Osteoblast (primary cell): Measurements from ENCODE around the gene ITCH. TPM values are rescaled to one million over a fixed set of nuclear protein-coding genes. Genes with fewer than 3 reads are reported as not detected.

Source experiments
- DNase-seq: peaks from one replicate; pipeline ENCODE4 v3.0.0; 2011; ENCODE audit warnings: low spot score, mixed read lengths; ENCODE audit not compliant: insufficient read length; ENCODE audit errors: missing footprints
- H2AFZ ChIP-seq: 2 replicates; pipeline ENCODE4 v1.6.0; 2011; ENCODE audit warnings: mild to moderate bottlenecking, low read length
- H3K27ac ChIP-seq: 2 replicates; pipeline ENCODE4 v1.5.1; 2011; ENCODE audit warnings: mild to moderate bottlenecking, low read depth, low read length, moderate library complexity
- H3K27me3 ChIP-seq: 2 replicates; pipeline ENCODE4 v1.6.0; 2012; ENCODE audit warnings: mild to moderate bottlenecking, control low read depth, inconsistent platforms, low read length, moderate library complexity; ENCODE audit not compliant: insufficient read depth
- H3K36me3 ChIP-seq: 2 replicates; pipeline ENCODE4 v1.5.1; 2011; ENCODE audit warnings: mild to moderate bottlenecking, low read length, control low read depth, moderate library complexity; ENCODE audit not compliant: insufficient read depth
- H3K4me1 ChIP-seq: 2 replicates; pipeline ENCODE4 v1.5.1; 2011; ENCODE audit warnings: mild to moderate bottlenecking, low read length, control low read depth, moderate library complexity; ENCODE audit not compliant: insufficient read depth
- H3K4me2 ChIP-seq: 2 replicates; pipeline ENCODE4 v1.6.0; 2011; ENCODE audit warnings: mild to moderate bottlenecking, low read length; ENCODE audit not compliant: insufficient read depth
- H3K4me3 ChIP-seq: fragments of 200-600 bp; sonication (generic); 3 replicates; pipeline ENCODE4 v1.5.1; 2012; ENCODE audit warnings: mild to moderate bottlenecking, low read length, inconsistent platforms; ENCODE audit not compliant: insufficient read depth
- H3K79me2 ChIP-seq: 2 replicates; pipeline ENCODE4 v1.6.0; 2012; ENCODE audit warnings: mild to moderate bottlenecking, low read length, control low read depth, inconsistent platforms; ENCODE audit not compliant: insufficient read depth
- H3K9me3 ChIP-seq: 2 replicates; pipeline ENCODE4 v1.5.1; 2011; ENCODE audit warnings: low read depth, low read length, control low read depth
- H4K20me1 ChIP-seq: 2 replicates; pipeline ENCODE4 v1.6.0; 2012; ENCODE audit warnings: mild to moderate bottlenecking, low read length, control low read depth; ENCODE audit not compliant: insufficient read depth
- CTCF ChIP-seq: IDR thresholded peaks from 2 replicates; pipeline ENCODE4 v1.5.1; 2011; ENCODE audit warnings: mild to moderate bottlenecking, low read depth, low read length, moderate library complexity; ENCODE audit errors: extremely low read depth
- total RNA-seq: library from RNA; depleted of rRNA; stranded (reverse); fragments of >200 nt; gene quantifications from 2 replicates; pipeline ENCODE4 v1.2.3, GENCODE V29; 2012

ITCH gene
- total RNA-seq, 1 donor = 79.3 TPM

- Histone ChIP-seq H3K4me3 (no peak overlapping the region), H3K79me2 (peaks cover 72% of the 10 kb centered on the region), H3K36me3 (peaks cover 73% of the 10 kb centered on the region), H3K4me1 (peaks cover 19% of the 10 kb centered on the region), H2AFZ (no peak overlapping the region), H3K27ac (no peak overlapping the region), H3K27me3 (no peaks in the 10 kb centered on the region), H4K20me1 (peaks cover 57% of the 10 kb centered on the region), H3K4me2 (no peak overlapping the region), H3K9me3 (no peaks in the 10 kb centered on the region)
- TF ChIP-seq CTCF = no peak
- DNase-seq = no peak
These were observed 167.3 kb downstream of the ITCH start for GRCh38 chr20:34530342-34530741.

- peaks cover 80% of the 10 kb centered on the region for H3K36me3 ChIP-seq
- peaks cover 62% of the 10 kb centered on the region for H3K79me2 ChIP-seq
These were observed 168.7 kb downstream of the ITCH start for GRCh38 chr20:34531608-34532265.

GRCh38 chr20:34532320-34532719 is 169.2 kb downstream of the ITCH start:
- Histone ChIP-seq H3K4me3 (no peak overlapping the region), H3K4me2 (no peak overlapping the region), H3K27me3 (no peaks in the 10 kb centered on the region), H3K4me1 (peaks cover 3% of the 10 kb centered on the region), H3K9me3 (no peaks in the 10 kb centered on the region), H3K27ac (no peak overlapping the region), H2AFZ (no peak overlapping the region), H3K36me3 (peaks cover 80% of the 10 kb centered on the region), H3K79me2 (peaks cover 56% of the 10 kb centered on the region), H4K20me1 (peaks cover 49% of the 10 kb centered on the region)
- TF ChIP-seq CTCF = no peak
- no peak for DNase-seq

More at GRCh38 chr20:34531608-34532265, 168.7 kb downstream of the ITCH start:
- DNase-seq = no peak
- H4K20me1 ChIP-seq = peaks cover 50% of the 10 kb centered on the region
- H3K4me1 ChIP-seq = peaks cover 5% of the 10 kb centered on the region
- no peak for TF ChIP-seq CTCF
- no peak overlapping the region for H2AFZ ChIP-seq
- H3K27me3 ChIP-seq = no peaks in the 10 kb centered on the region
- H3K9me3 ChIP-seq = no peaks in the 10 kb centered on the region
- H3K27ac ChIP-seq = no peak overlapping the region
- no peak overlapping the region for H3K4me3 ChIP-seq
- H3K4me2 ChIP-seq = no peak overlapping the region

GRCh38 chr20:34532756-34533155 is 169.7 kb downstream of the ITCH start:
- Histone ChIP-seq H2AFZ (no peak overlapping the region), H3K4me3 (no peak overlapping the region), H3K9me3 (no peaks in the 10 kb centered on the region), H3K4me2 (no peak overlapping the region), H3K36me3 (peaks cover 80% of the 10 kb centered on the region), H4K20me1 (peaks cover 53% of the 10 kb centered on the region), H3K27ac (no peak overlapping the region), H3K79me2 (peaks cover 52% of the 10 kb centered on the region), H3K4me1 (peaks cover 3% of the 10 kb centered on the region), H3K27me3 (no peaks in the 10 kb centered on the region)
- TF ChIP-seq CTCF = no peak
- no peak for DNase-seq
